HG03571 (cell line): ENCODE data around the gene RPS27L.

Source experiments
- ATAC-seq: cut with Tn5 transposase; IDR thresholded peaks from one replicate; pipeline ENCODE4 v1.9.1; 2021; ENCODE audit not compliant: unreplicated experiment

The RPS27L gene

GRCh38 chr15:63157118-63157843, at the start of gene RPS27L:
RPS27L (minus strand) TSS chr15:63157477; CDS start chr15:63157405, 72 bp downstream.
- peak; percentile 80 for ATAC-seq

- ATAC-seq = no peak
Measured at GRCh38 chr15:63206079-63206478, 48.8 kb upstream of the RPS27L start.

- ATAC-seq = no peak
Measured at GRCh38 chr15:63203451-63204090, 46.3 kb upstream of the RPS27L start.

- no peak for ATAC-seq
Measured at GRCh38 chr15:63202861-63203260, 45.6 kb upstream of the RPS27L start.

GRCh38 chr15:63200464-63201249, 43.4 kb upstream of the RPS27L start:
- no peak for ATAC-seq

- ATAC-seq = no peak
Measured at GRCh38 chr15:63198371-63199250, 41.3 kb upstream of the RPS27L start.

GRCh38 chr15:63197626-63198025, 40.3 kb upstream of the RPS27L start:
- ATAC-seq = no peak

- no peak for ATAC-seq
Measured at GRCh38 chr15:63196842-63197241, 39.6 kb upstream of the RPS27L start.

GRCh38 chr15:63195569-63196015, 38.3 kb upstream of the RPS27L start:
- no peak for ATAC-seq

- no peak for ATAC-seq
Measured at GRCh38 chr15:63194880-63195568, 37.7 kb upstream of the RPS27L start.

GRCh38 chr15:63194302-63194701, 37.0 kb upstream of the RPS27L start:
- no peak for ATAC-seq

- ATAC-seq = no peak
Measured at GRCh38 chr15:63192619-63193206, 35.4 kb upstream of the RPS27L start.

- peak; percentile 41 for ATAC-seq
Measured at GRCh38 chr15:63191895-63192618, 34.8 kb upstream of the RPS27L start.

- ATAC-seq = no peak
Measured at GRCh38 chr15:63190769-63191649, 33.7 kb upstream of the RPS27L start.

GRCh38 chr15:63189941-63190768, 32.9 kb upstream of the RPS27L start:
- ATAC-seq = no peak

GRCh38 chr15:63188926-63189871, 31.9 kb upstream of the RPS27L start, which contains the start of gene RAB8B:
RAB8B (plus strand) TSS chr15:63189606; CDS start chr15:63189625, 19 bp downstream.
- peak; percentile 65 for ATAC-seq
